Measurements from ENCODE around the gene RHEB. TPM values are rescaled to one million over a fixed set of nuclear protein-coding genes. Genes with fewer than 3 reads are reported as not detected.

Gene RHEB
- total and polyA plus RNA-seq, 2 experiments from 2014 or later = 101 to 239 TPM

DNA sequence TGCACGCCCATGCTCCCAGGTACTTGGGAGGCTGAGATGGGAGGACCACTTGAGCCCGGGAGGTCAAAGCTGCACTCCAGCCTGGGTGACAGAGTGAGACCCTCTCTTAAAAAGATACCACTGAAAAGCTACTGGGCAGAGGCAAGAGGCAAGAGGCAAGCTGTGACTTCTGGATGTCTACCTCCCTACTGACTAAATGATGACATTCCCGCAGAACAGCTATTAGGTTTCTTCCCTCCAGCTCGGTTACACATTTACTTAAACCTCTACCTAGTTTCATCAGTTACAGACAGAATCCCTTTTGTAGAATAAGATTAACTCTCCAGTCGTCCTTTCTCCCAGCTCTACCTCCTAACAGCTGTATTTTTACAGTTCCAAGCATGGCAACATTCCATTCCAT, 21.2 kb downstream of the RHEB start:
- Histone ChIP-seq H3K79me2 (replicated peaks; ENCODE audit: insufficient read depth) (peaks cover 100% of the 10 kb centered on the region), H3K4me2 (no peak overlapping the region), H2AFZ (no peak overlapping the region), H3K36me3 (ENCODE audit: insufficient read depth) (no peaks in the 10 kb centered on the region), H3K27me3 (ENCODE audit: insufficient read depth) (no peaks in the 10 kb centered on the region), H3K9me2 (ENCODE audit: insufficient read depth) (no peaks in the 10 kb centered on the region), H3K4me1 (ENCODE audit: insufficient read depth) (peaks cover 33% of the 10 kb centered on the region), H3K4me3 (no peak overlapping the region), H4K20me1 (replicated peaks; ENCODE audit: insufficient read depth) (peaks cover 83% of the 10 kb centered on the region), H3F3A (replicated peaks; ENCODE audit: low read depth) (no peaks in the 10 kb centered on the region; the same call in 1 of the 2 replicates), H3K27ac (ENCODE audit: low read depth) (no peak overlapping the region; the same call in 1 of the 2 replicates)
- H3K27me3 Mint-ChIP-seq (ENCODE audit: insufficient read depth, low read depth, poor library complexity) = peaks cover 4% of the 10 kb centered on the region
- H3K27ac Mint-ChIP-seq = no peak overlapping the region
- ATAC-seq (no peak), DNase-seq (ENCODE audit: low spot score) (no peak)
- peaks cover 4% of the 10 kb centered on the region; the same call in 1 of the 3 replicates for H3K36me3 Mint-ChIP-seq (ENCODE audit: low read depth)
- peaks cover 70% of the 10 kb centered on the region for H3K4me1 Mint-ChIP-seq
- no peak overlapping the region for H3K4me3 Mint-ChIP-seq
- TF ChIP-seq JUNB (IDR thresholded peaks at IDR 0.05; ENCODE audit: unreplicated experiment) (no peak), EZH2phosphoT487 (IDR thresholded peaks at IDR 0.05; ENCODE audit: unreplicated experiment) (no peak), NANOG (IDR thresholded peaks at IDR 0.05; ENCODE audit: borderline replicate concordance) (no peak), POLR2AphosphoS5 (IDR thresholded peaks at IDR 0.05; ENCODE audit: low read depth) (no peak), ZNF114 (CRISPR knock-in tag; IDR thresholded peaks at IDR 0.05) (no peak), CREB1 (CRISPR knock-in tag; IDR thresholded peaks at IDR 0.05; ENCODE audit: low read depth) (no peak), STAT1 (IDR thresholded peaks at IDR 0.05; ENCODE audit: unreplicated experiment) (no peak), ETS1 (IDR thresholded peaks at IDR 0.05) (no peak), CTCF (conservative IDR thresholded peaks at IDR 0.05; ENCODE audit: low read depth in 2 of 2) (no peak), EZH2 (IDR thresholded peaks at IDR 0.05; ENCODE audit: low read depth, unreplicated experiment) (no peak), ZNF331 (CRISPR knock-in tag; IDR thresholded peaks at IDR 0.05; ENCODE audit: low read depth) (no peak)
- TF ChIP-seq, protein P1, sequence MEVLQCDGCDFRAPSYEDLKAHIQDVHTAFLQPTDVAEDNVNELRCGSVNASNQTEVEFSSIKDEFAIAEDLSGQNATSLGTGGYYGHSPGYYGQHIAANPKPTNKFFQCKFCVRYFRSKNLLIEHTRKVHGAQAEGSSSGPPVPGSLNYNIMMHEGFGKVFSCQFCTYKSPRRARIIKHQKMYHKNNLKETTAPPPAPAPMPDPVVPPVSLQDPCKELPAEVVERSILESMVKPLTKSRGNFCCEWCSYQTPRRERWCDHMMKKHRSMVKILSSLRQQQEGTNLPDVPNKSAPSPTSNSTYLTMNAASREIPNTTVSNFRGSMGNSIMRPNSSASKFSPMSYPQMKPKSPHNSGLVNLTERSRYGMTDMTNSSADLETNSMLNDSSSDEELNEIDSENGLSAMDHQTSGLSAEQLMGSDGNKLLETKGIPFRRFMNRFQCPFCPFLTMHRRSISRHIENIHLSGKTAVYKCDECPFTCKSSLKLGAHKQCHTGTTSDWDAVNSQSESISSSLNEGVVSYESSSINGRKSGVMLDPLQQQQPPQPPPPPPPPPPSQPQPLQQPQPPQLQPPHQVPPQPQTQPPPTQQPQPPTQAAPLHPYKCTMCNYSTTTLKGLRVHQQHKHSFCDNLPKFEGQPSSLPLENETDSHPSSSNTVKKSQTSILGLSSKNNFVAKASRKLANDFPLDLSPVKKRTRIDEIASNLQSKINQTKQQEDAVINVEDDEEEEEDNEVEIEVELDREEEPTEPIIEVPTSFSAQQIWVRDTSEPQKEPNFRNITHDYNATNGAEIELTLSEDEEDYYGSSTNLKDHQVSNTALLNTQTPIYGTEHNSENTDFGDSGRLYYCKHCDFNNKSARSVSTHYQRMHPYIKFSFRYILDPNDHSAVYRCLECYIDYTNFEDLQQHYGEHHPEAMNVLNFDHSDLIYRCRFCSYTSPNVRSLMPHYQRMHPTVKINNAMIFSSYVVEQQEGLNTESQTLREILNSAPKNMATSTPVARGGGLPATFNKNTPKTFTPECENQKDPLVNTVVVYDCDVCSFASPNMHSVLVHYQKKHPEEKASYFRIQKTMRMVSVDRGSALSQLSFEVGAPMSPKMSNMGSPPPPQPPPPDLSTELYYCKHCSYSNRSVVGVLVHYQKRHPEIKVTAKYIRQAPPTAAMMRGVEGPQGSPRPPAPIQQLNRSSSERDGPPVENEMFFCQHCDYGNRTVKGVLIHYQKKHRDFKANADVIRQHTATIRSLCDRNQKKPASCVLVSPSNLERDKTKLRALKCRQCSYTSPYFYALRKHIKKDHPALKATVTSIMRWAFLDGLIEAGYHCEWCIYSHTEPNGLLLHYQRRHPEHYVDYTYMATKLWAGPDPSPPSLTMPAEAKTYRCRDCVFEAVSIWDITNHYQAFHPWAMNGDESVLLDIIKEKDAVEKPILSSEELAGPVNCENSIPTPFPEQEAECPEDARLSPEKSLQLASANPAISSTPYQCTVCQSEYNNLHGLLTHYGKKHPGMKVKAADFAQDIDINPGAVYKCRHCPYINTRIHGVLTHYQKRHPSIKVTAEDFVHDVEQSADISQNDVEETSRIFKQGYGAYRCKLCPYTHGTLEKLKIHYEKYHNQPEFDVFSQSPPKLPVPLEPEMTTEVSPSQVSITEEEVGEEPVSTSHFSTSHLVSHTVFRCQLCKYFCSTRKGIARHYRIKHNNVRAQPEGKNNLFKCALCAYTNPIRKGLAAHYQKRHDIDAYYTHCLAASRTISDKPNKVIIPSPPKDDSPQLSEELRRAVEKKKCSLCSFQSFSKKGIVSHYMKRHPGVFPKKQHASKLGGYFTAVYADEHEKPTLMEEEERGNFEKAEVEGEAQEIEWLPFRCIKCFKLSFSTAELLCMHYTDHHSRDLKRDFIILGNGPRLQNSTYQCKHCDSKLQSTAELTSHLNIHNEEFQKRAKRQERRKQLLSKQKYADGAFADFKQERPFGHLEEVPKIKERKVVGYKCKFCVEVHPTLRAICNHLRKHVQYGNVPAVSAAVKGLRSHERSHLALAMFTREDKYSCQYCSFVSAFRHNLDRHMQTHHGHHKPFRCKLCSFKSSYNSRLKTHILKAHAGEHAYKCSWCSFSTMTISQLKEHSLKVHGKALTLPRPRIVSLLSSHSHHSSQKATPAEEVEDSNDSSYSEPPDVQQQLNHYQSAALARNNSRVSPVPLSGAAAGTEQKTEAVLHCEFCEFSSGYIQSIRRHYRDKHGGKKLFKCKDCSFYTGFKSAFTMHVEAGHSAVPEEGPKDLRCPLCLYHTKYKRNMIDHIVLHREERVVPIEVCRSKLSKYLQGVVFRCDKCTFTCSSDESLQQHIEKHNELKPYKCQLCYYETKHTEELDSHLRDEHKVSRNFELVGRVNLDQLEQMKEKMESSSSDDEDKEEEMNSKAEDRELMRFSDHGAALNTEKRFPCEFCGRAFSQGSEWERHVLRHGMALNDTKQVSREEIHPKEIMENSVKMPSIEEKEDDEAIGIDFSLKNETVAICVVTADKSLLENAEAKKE (CRISPR knock-in tag; IDR thresholded peaks at IDR 0.05) = no peak
- TF ChIP-seq, protein P2, sequence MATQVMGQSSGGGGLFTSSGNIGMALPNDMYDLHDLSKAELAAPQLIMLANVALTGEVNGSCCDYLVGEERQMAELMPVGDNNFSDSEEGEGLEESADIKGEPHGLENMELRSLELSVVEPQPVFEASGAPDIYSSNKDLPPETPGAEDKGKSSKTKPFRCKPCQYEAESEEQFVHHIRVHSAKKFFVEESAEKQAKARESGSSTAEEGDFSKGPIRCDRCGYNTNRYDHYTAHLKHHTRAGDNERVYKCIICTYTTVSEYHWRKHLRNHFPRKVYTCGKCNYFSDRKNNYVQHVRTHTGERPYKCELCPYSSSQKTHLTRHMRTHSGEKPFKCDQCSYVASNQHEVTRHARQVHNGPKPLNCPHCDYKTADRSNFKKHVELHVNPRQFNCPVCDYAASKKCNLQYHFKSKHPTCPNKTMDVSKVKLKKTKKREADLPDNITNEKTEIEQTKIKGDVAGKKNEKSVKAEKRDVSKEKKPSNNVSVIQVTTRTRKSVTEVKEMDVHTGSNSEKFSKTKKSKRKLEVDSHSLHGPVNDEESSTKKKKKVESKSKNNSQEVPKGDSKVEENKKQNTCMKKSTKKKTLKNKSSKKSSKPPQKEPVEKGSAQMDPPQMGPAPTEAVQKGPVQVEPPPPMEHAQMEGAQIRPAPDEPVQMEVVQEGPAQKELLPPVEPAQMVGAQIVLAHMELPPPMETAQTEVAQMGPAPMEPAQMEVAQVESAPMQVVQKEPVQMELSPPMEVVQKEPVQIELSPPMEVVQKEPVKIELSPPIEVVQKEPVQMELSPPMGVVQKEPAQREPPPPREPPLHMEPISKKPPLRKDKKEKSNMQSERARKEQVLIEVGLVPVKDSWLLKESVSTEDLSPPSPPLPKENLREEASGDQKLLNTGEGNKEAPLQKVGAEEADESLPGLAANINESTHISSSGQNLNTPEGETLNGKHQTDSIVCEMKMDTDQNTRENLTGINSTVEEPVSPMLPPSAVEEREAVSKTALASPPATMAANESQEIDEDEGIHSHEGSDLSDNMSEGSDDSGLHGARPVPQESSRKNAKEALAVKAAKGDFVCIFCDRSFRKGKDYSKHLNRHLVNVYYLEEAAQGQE (IDR thresholded peaks at IDR 0.05; ENCODE audit: unreplicated experiment) = no peak
- H3K9me3 Mint-ChIP-seq = no peaks in the 10 kb centered on the region

Data from GM23338 (cell line).